ENCODE measurements around the gene CD300H. TPM values are rescaled to one million over a fixed set of nuclear protein-coding genes. Genes with fewer than 3 reads are reported as not detected.

The CD300H gene
- total RNA-seq, 4 donors from 2014 or later: not detected

- 70 to 71% methylated on average over 10 to 13 of the region's 14 CpGs for WGBS, 2 donors
- Histone ChIP-seq H3K36me3 (no peaks in the 10 kb centered on the region), H3K4me1 (no peaks in the 10 kb centered on the region), H3K9me3 (no peaks in the 10 kb centered on the region), H3K27me3 (peaks cover 0 to 16% (median 0%) of the 10 kb centered on the region in 4 donors), H3K27ac (no peak overlapping the region), H3K4me3 (no peak overlapping the region)
- TF ChIP-seq POLR2A (IDR thresholded peaks at IDR 0.05): no peak
- TF ChIP-seq, protein P1, sequence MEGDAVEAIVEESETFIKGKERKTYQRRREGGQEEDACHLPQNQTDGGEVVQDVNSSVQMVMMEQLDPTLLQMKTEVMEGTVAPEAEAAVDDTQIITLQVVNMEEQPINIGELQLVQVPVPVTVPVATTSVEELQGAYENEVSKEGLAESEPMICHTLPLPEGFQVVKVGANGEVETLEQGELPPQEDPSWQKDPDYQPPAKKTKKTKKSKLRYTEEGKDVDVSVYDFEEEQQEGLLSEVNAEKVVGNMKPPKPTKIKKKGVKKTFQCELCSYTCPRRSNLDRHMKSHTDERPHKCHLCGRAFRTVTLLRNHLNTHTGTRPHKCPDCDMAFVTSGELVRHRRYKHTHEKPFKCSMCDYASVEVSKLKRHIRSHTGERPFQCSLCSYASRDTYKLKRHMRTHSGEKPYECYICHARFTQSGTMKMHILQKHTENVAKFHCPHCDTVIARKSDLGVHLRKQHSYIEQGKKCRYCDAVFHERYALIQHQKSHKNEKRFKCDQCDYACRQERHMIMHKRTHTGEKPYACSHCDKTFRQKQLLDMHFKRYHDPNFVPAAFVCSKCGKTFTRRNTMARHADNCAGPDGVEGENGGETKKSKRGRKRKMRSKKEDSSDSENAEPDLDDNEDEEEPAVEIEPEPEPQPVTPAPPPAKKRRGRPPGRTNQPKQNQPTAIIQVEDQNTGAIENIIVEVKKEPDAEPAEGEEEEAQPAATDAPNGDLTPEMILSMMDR (IDR thresholded peaks at IDR 0.05): no peak
- intact Hi-C loops (cut with DNase I): no loop called here
- no peak for DNase-seq
Observed at GRCh38 chr17:74543406-74543805, 23.9 kb downstream of the CD300H start.

- no peaks in the 10 kb centered on the region for H3K36me3 ChIP-seq
- 77% methylated on average over 7 of the region's 17 CpGs; no CpG with 5 or more reads in 1 of the 2 donors for WGBS, 2 donors
Observed at GRCh38 chr17:74542727-74543383, 24.5 kb downstream of the CD300H start.

DNA sequence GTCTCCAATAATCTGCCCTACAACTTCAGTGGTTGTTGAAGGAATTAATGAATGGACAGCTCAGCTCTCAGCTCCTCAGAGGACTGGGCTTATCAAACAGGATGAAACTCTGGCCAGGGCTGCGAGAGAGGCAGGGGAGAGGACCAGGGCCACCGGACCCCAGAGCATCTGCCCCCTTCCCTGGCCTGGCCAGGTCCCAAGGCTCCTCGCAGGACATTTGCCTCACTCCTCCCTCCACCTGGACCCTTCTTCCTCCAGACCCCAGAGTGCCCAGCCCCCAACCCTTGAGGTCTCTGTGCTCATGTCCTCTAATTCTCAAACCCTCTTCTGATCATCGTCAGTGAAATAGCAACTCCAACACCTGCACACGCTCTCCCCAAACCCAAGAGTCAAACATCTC is 25.1 kb downstream of the CD300H start:
- no peak overlapping the region for H3K4me3 ChIP-seq
- H3K9me3 ChIP-seq: no peaks in the 10 kb centered on the region
- TF ChIP-seq, protein P1 (IDR thresholded peaks at IDR 0.05): no peak
- no peak for TF ChIP-seq POLR2A (IDR thresholded peaks at IDR 0.05)
- H3K27ac ChIP-seq: no peak overlapping the region
- peaks cover 0 to 16% (median 0%) of the 10 kb centered on the region in 4 donors for H3K27me3 ChIP-seq
- intact Hi-C loops (cut with DNase I): no loop called here
- no peaks in the 10 kb centered on the region for H3K4me1 ChIP-seq
- no peak for DNase-seq
- H3K36me3 ChIP-seq: no peaks in the 10 kb centered on the region
- WGBS, 2 donors: 79 to 88% methylated on average over 3 to 5 of the region's 5 CpGs

More at GRCh38 chr17:74542727-74543383, 24.5 kb downstream of the CD300H start:
- no peak for DNase-seq
- no peak overlapping the region for H3K27ac ChIP-seq
- no peaks in the 10 kb centered on the region for H3K9me3 ChIP-seq
- no peaks in the 10 kb centered on the region for H3K4me1 ChIP-seq
- intact Hi-C loops (cut with DNase I): no loop called here
- TF ChIP-seq, protein P1 (IDR thresholded peaks at IDR 0.05): no peak
- no peak for TF ChIP-seq POLR2A (IDR thresholded peaks at IDR 0.05)
- H3K27me3 ChIP-seq: peaks cover 0 to 16% (median 0%) of the 10 kb centered on the region in 4 donors
- no peak overlapping the region for H3K4me3 ChIP-seq

GRCh38 chr17:74541176-74542111 is 25.9 kb downstream of the CD300H start:
- H3K4me3 ChIP-seq: no peak overlapping the region
- no peaks in the 10 kb centered on the region for H3K9me3 ChIP-seq
- H3K27me3 ChIP-seq: peaks cover 0 to 16% (median 0%) of the 10 kb centered on the region in 4 donors
- H3K27ac ChIP-seq: no peak overlapping the region
- H3K36me3 ChIP-seq: no peaks in the 10 kb centered on the region
- DNase-seq: no peak
- intact Hi-C loops (cut with DNase I): no loop called here
- no peaks in the 10 kb centered on the region for H3K4me1 ChIP-seq
- TF ChIP-seq, protein P1 (IDR thresholded peaks at IDR 0.05): no peak
- no peak for TF ChIP-seq POLR2A (IDR thresholded peaks at IDR 0.05)
- WGBS, 2 donors: 67 to 74% methylated on average over 3 to 16 of the region's 23 CpGs
